Hepatocyte (in vitro differentiated cells): ENCODE data around the gene WDR70. TPM values are rescaled to one million over a fixed set of nuclear protein-coding genes. Genes with fewer than 3 reads are reported as not detected.

Source experiments
- DNase-seq: peaks from one replicate; pipeline ENCODE4 v3.0.0-alpha.2; 2016; ENCODE audit warnings: low spot score
- H2AFZ ChIP-seq: fragments of 200-600 bp; sonication (generic); 2 replicates; pipeline ENCODE4 v1.6.0; 2016; ENCODE audit warnings: antibody characterized with exemption, mild to moderate bottlenecking
- H3K27ac ChIP-seq: fragments of 200-600 bp; sonication (generic); 2 replicates; pipeline ENCODE4 v1.5.1; 2016; ENCODE audit warnings: mild to moderate bottlenecking
- H3K27me3 ChIP-seq: fragments of 200-600 bp; sonication (generic); 2 replicates; pipeline ENCODE4 v1.6.1; 2016
- H3K36me3 ChIP-seq: fragments of 200-600 bp; sonication (generic); replicated peaks from 2 replicates; pipeline ENCODE4 v1.5.1; 2016; ENCODE audit warnings: low read depth; ENCODE audit not compliant: insufficient read depth
- H3K4me1 ChIP-seq: fragments of 200-600 bp; sonication (generic); 2 replicates; pipeline ENCODE4 v1.5.1; 2016; ENCODE audit warnings: mild to moderate bottlenecking, moderate library complexity; ENCODE audit not compliant: insufficient read depth
- H3K4me2 ChIP-seq: fragments of 200-600 bp; sonication (generic); 2 replicates; pipeline ENCODE4 v1.6.0; 2016
- H3K4me3 ChIP-seq: fragments of 200-600 bp; sonication (generic); 2 replicates; pipeline ENCODE4 v1.5.1; 2016; ENCODE audit warnings: mild to moderate bottlenecking
- H3K79me2 ChIP-seq: fragments of 200-600 bp; sonication (generic); 2 replicates; pipeline ENCODE4 v1.6.0; 2017; ENCODE audit warnings: mild to moderate bottlenecking
- H3K9me2 ChIP-seq: fragments of 200-600 bp; sonication (generic); replicated peaks from 2 replicates; pipeline ENCODE4 v1.6.0; 2017; ENCODE audit warnings: mild to moderate bottlenecking; ENCODE audit not compliant: insufficient read depth
- H3K9me3 ChIP-seq: fragments of 200-600 bp; sonication (generic); 2 replicates; pipeline ENCODE4 v1.5.1; 2016; ENCODE audit warnings: low read depth, mild to moderate bottlenecking
- H4K20me1 ChIP-seq: fragments of 200-600 bp; sonication (generic); 2 replicates; pipeline ENCODE4 v1.6.0; 2016; ENCODE audit warnings: mild to moderate bottlenecking; ENCODE audit not compliant: insufficient read depth, poor library complexity, severe bottlenecking
- CTCF ChIP-seq: fragments of 200-600 bp; sonication (generic); IDR thresholded peaks from 2 replicates; pipeline ENCODE4 v1.5.1; 2016; ENCODE audit warnings: antibody characterized with exemption, mild to moderate bottlenecking; ENCODE audit not compliant: poor library complexity
- EZH2 ChIP-seq: fragments of 200-600 bp; sonication (generic); IDR thresholded peaks from 2 replicates; pipeline ENCODE4 v1.6.1; 2016; ENCODE audit warnings: antibody characterized with exemption, mild to moderate bottlenecking, borderline replicate concordance
- EZH2phosphoT487 ChIP-seq: fragments of 200-600 bp; sonication (generic); IDR thresholded peaks from one replicate; pipeline ENCODE4 v1.6.1; 2018; ENCODE audit warnings: antibody characterized with exemption, mild to moderate bottlenecking, low read depth, moderate library complexity; ENCODE audit not compliant: unreplicated experiment, severe bottlenecking
- WGBS: methylation state at CpG from one replicate; pipeline ENCODE4 v1.1.6; 2016; ENCODE audit warnings: low lambda C conversion rate; ENCODE audit errors: missing lambda C conversion rate; 5-methylcytosine and 5-hydroxymethylcytosine counted together
- polyA plus RNA-seq: library from polyadenylated mRNA; unstranded; fragments of >200 nt; fragmentation: Nextera tagmentation; extraction: Ambion mirVana; gene quantifications from 2 replicates; pipeline ENCODE4 v1.2.1, GENCODE V29; 2016
- total RNA-seq: library from RNA; depleted of rRNA; stranded (reverse); fragments of >200 nt; gene quantifications from 2 replicates; pipeline ENCODE4 v1.2.3, GENCODE V29; 2014

WDR70 gene
- total and polyA plus RNA-seq, 2 experiments from 2014 or later, result 22.3 to 37.0 TPM

GRCh38 chr5:37757980-37758582 lies 379.0 kb downstream of the WDR70 start:
- Histone ChIP-seq H3K79me2 (no peaks in the 10 kb centered on the region), H4K20me1 (no peaks in the 10 kb centered on the region), H3K4me1 (no peaks in the 10 kb centered on the region), H3K4me3 (no peak overlapping the region), H3K9me2 (no peaks in the 10 kb centered on the region), H3K36me3 (no peaks in the 10 kb centered on the region), H3K27ac (no peak overlapping the region), H3K9me3 (no peaks in the 10 kb centered on the region), H3K4me2 (no peak overlapping the region), H3K27me3 (no peaks in the 10 kb centered on the region), H2AFZ (no peak overlapping the region)
- TF ChIP-seq EZH2phosphoT487, result no peak
- TF ChIP-seq CTCF, result no peak
- TF ChIP-seq EZH2, result no peak
- no peak for DNase-seq
- 96% methylated on average over 4 of the region's 4 CpGs for WGBS

DNA sequence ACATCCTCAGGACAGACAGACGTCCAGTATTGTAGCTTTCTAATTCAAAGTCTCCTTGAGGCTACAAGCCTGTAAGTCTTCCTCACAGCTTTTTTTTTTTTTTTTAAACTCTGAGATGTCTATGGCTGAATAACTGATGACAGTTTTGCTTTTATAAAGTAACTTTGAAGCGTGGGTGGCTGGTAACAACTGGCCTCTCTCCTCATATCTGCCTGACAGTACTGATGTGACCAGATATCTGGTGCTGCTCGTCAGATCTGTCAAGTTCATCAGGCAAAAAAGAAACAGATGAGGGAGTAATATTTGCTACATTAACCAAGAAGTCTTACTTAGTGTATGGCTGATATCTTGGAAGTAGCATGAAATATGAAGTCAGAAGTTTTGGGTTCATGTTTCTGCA lies 388.1 kb downstream of the WDR70 start:
- no peaks in the 10 kb centered on the region for H3K9me2 ChIP-seq
- H4K20me1 ChIP-seq, result no peaks in the 10 kb centered on the region
- TF ChIP-seq CTCF (no peak), EZH2phosphoT487 (no peak), EZH2 (no peak)
- no peak overlapping the region for H2AFZ ChIP-seq
- no peak for DNase-seq
- H3K27ac ChIP-seq, result no peak overlapping the region
- 78% methylated on average over 3 of the region's 3 CpGs for WGBS
- H3K4me3 ChIP-seq, result no peak overlapping the region
- no peak overlapping the region for H3K4me2 ChIP-seq
- no peaks in the 10 kb centered on the region for H3K27me3 ChIP-seq
- no peaks in the 10 kb centered on the region for H3K79me2 ChIP-seq
- H3K36me3 ChIP-seq, result no peaks in the 10 kb centered on the region
- no peaks in the 10 kb centered on the region for H3K4me1 ChIP-seq
- no peaks in the 10 kb centered on the region for H3K9me3 ChIP-seq

GRCh38 chr5:37767961-37768360 lies 388.8 kb downstream of the WDR70 start:
- no peak for DNase-seq
- peak overlapping the region; percentile 45 for H3K27ac ChIP-seq
- no peaks in the 10 kb centered on the region for H3K9me3 ChIP-seq
- H3K4me2 ChIP-seq, result no peak overlapping the region
- no peak overlapping the region for H2AFZ ChIP-seq
- no peak for TF ChIP-seq CTCF
- no peak for TF ChIP-seq EZH2phosphoT487
- TF ChIP-seq EZH2, result no peak
- 92% methylated on average over 4 of the region's 4 CpGs for WGBS
- no peaks in the 10 kb centered on the region for H3K36me3 ChIP-seq
- H3K79me2 ChIP-seq, result no peaks in the 10 kb centered on the region
- no peaks in the 10 kb centered on the region for H3K9me2 ChIP-seq
- H3K27me3 ChIP-seq, result no peaks in the 10 kb centered on the region
- H4K20me1 ChIP-seq, result no peaks in the 10 kb centered on the region
- no peak overlapping the region for H3K4me3 ChIP-seq
- H3K4me1 ChIP-seq, result no peaks in the 10 kb centered on the region

DNA sequence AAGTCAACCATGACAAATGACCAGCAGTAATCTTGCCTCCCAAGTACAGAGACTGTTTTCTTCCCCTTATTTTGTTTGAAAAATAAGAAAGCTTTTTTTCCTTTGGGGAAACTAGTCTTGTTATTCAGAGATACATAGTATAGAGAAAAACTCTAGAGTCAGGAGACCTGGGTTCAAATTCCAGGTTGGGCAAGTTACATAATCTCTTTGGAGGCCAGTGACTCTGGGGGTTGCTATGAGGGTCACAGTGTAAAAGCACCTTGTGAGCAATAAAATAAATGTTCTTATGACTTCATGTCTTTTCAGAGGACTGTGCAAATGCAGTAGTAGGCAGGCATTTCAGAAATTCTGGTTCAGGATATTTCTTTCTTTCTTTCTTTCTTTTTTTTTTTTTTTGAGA lies 389.3 kb downstream of the WDR70 start:
- no peak for DNase-seq
- no peaks in the 10 kb centered on the region for H3K9me2 ChIP-seq
- no peak overlapping the region for H3K4me2 ChIP-seq
- no peaks in the 10 kb centered on the region for H3K79me2 ChIP-seq
- no peaks in the 10 kb centered on the region for H3K4me1 ChIP-seq
- H3K9me3 ChIP-seq, result no peaks in the 10 kb centered on the region
- no peak overlapping the region for H3K4me3 ChIP-seq
- H3K27me3 ChIP-seq, result no peaks in the 10 kb centered on the region
- H3K27ac ChIP-seq, result peak overlapping the region; percentile 45
- no peaks in the 10 kb centered on the region for H4K20me1 ChIP-seq
- TF ChIP-seq EZH2, result no peak
- no peak for TF ChIP-seq CTCF
- no peak for TF ChIP-seq EZH2phosphoT487
- H2AFZ ChIP-seq, result no peak overlapping the region
- H3K36me3 ChIP-seq, result no peaks in the 10 kb centered on the region
